ENCODE measurements around the gene DYNLRB2. TPM values are rescaled to one million over a fixed set of nuclear protein-coding genes. Genes with fewer than 3 reads are reported as not detected.
A peak's percentile ranks its signal among the peaks of the same experiment; 100 is the strongest.

The DYNLRB2 gene
- 0.27 TPM for total RNA-seq

GRCh38 chr16:80540516-80541305 lies at the start of gene DYNLRB2:
TSS of gene DYNLRB2 (plus strand) at chr16:80540993. CDS start at chr16:80541077, 84 bp downstream.
- peak; percentile 86 to 95 (median 94) for DNase-seq (ENCODE audit: low read depth in 2 of 3, low spot score in 2 of 3)

GRCh38 chr16:80500116-80500859 lies 40.5 kb upstream of the DYNLRB2 start:
- peak in 1 of 3 donors; percentile 26 for DNase-seq (ENCODE audit: low read depth in 2 of 3, low spot score in 2 of 3)

- no peak for DNase-seq (ENCODE audit: low read depth in 2 of 3, low spot score in 2 of 3)
Observed at GRCh38 chr16:80500961-80501525, 39.8 kb upstream of the DYNLRB2 start.

GRCh38 chr16:80503107-80503506 lies 37.7 kb upstream of the DYNLRB2 start:
- DNase-seq (ENCODE audit: low read depth in 2 of 3, low spot score in 2 of 3) = no peak

GRCh38 chr16:80507538-80507937 lies 33.3 kb upstream of the DYNLRB2 start:
- DNase-seq (ENCODE audit: low read depth in 2 of 3, low spot score in 2 of 3) = no peak

GRCh38 chr16:80509872-80510271 lies 30.9 kb upstream of the DYNLRB2 start:
- DNase-seq (ENCODE audit: low read depth in 2 of 3, low spot score in 2 of 3) = peak in 1 of 3 donors; percentile 51

GRCh38 chr16:80511824-80512592 lies 28.8 kb upstream of the DYNLRB2 start:
- DNase-seq (ENCODE audit: low read depth in 2 of 3, low spot score in 2 of 3) = no peak

GRCh38 chr16:80512593-80512853 lies 28.3 kb upstream of the DYNLRB2 start:
- no peak for DNase-seq (ENCODE audit: low read depth in 2 of 3, low spot score in 2 of 3)

GRCh38 chr16:80515374-80515773 lies 25.4 kb upstream of the DYNLRB2 start:
- DNase-seq (ENCODE audit: low read depth in 2 of 3, low spot score in 2 of 3) = no peak

- no peak for DNase-seq (ENCODE audit: low read depth in 2 of 3, low spot score in 2 of 3)
Observed at GRCh38 chr16:80517846-80518245, 22.9 kb upstream of the DYNLRB2 start.

- peak in 1 of 3 donors; percentile 12 for DNase-seq (ENCODE audit: low read depth in 2 of 3, low spot score in 2 of 3)
Observed at GRCh38 chr16:80518436-80518835, 22.4 kb upstream of the DYNLRB2 start.

GRCh38 chr16:80519189-80519588 lies 21.6 kb upstream of the DYNLRB2 start:
- no peak for DNase-seq (ENCODE audit: low read depth in 2 of 3, low spot score in 2 of 3)

GRCh38 chr16:80525420-80525819 lies 15.4 kb upstream of the DYNLRB2 start:
- no peak for DNase-seq (ENCODE audit: low read depth in 2 of 3, low spot score in 2 of 3)

GRCh38 chr16:80526418-80527061 lies 14.3 kb upstream of the DYNLRB2 start:
- DNase-seq (ENCODE audit: low read depth in 2 of 3, low spot score in 2 of 3) = peak; percentile 21 to 89 (median 58)

GRCh38 chr16:80527297-80527696 lies 13.5 kb upstream of the DYNLRB2 start:
- peak in 2 of 3 donors; percentile 64 to 82 for DNase-seq (ENCODE audit: low read depth in 2 of 3, low spot score in 2 of 3)

- DNase-seq (ENCODE audit: low read depth in 2 of 3, low spot score in 2 of 3) = no peak
Observed at GRCh38 chr16:80530479-80530878, 10.3 kb upstream of the DYNLRB2 start.

- no peak for DNase-seq (ENCODE audit: low read depth in 2 of 3, low spot score in 2 of 3)
Observed at GRCh38 chr16:80536238-80536637, 4.6 kb upstream of the DYNLRB2 start.

GRCh38 chr16:80541306-80541694 lies 507 bp downstream of the DYNLRB2 start:
- no peak for DNase-seq (ENCODE audit: low read depth in 2 of 3, low spot score in 2 of 3)

GRCh38 chr16:80543162-80543561 lies 2.4 kb downstream of the DYNLRB2 start:
- DNase-seq (ENCODE audit: low read depth in 2 of 3, low spot score in 2 of 3) = no peak

GRCh38 chr16:80544326-80544725 lies 3.5 kb downstream of the DYNLRB2 start:
- DNase-seq (ENCODE audit: low read depth in 2 of 3, low spot score in 2 of 3) = no peak

GRCh38 chr16:80546249-80546648 lies 5.5 kb downstream of the DYNLRB2 start:
- DNase-seq (ENCODE audit: low read depth in 2 of 3, low spot score in 2 of 3) = no peak
